COR-L47 (cell line): ENCODE measurements around the gene EVI2A.

Source experiments
- DNase-seq: peaks from one replicate; lab custom pipeline; 2025; lab: John Stamatoyannopoulos, UW

Gene EVI2A

GRCh38 chr17:31272803-31273202 lies 48.6 kb downstream of the EVI2A start:
- no peak for DNase-seq

- DNase-seq, result no peak
Observed at GRCh38 chr17:31272236-31272635, 49.2 kb downstream of the EVI2A start.

- DNase-seq, result no peak
Observed at GRCh38 chr17:31269578-31269983, 51.8 kb downstream of the EVI2A start.

- no peak for DNase-seq
Observed at GRCh38 chr17:31269036-31269577, 52.3 kb downstream of the EVI2A start.
